CD4-positive, CD25-positive, alpha-beta regulatory T cell (primary cell): ENCODE results near the gene FUCA2. TPM values are rescaled to one million over a fixed set of nuclear protein-coding genes. Genes with fewer than 3 reads are reported as not detected.
"Not testable (repeated sequence)": the region's sequence is repeated elsewhere in the genome, so short reads cannot be mapped to it uniquely, and the experiment has no call there.

Experiments
- ATAC-seq, 2 donors: fragments of 150-1000 bp; cut with Tn5 transposase; one replicate each; pipeline ENCODE4 v1.10.0; 2021; ENCODE audit warnings: low read depth in 2 of 2, moderate number of reproducible peaks in 2 of 2, moderate library complexity in 1 of 2
- DNase-seq, 3 donors: peaks; one replicate each; pipeline versions ENCODE4 v3.0.0 to v3.0.0-alpha.2; 2012 to 2022; ENCODE audit warnings: mixed read lengths in 1 of 3
- H3K27ac ChIP-seq: one replicate; pipeline ENCODE4 v1.7.0; 2013; ENCODE audit warnings: mild to moderate bottlenecking, low read length; ENCODE audit not compliant: insufficient read depth, poor library complexity, severe bottlenecking
- H3K27me3 ChIP-seq: one replicate; pipeline ENCODE4 v1.7.0; 2013; ENCODE audit warnings: low read length; ENCODE audit not compliant: control insufficient read depth, insufficient read depth
- H3K36me3 ChIP-seq: one replicate; pipeline ENCODE4 v1.7.0; 2013; ENCODE audit warnings: mild to moderate bottlenecking, low read length, moderate library complexity; ENCODE audit not compliant: control insufficient read depth, insufficient read depth
- H3K4me1 ChIP-seq: 2 replicates; pipeline ENCODE4 v1.7.0; 2013; ENCODE audit warnings: mild to moderate bottlenecking, low read length; ENCODE audit not compliant: insufficient read depth, control insufficient read depth, poor library complexity, severe bottlenecking
- H3K4me3 ChIP-seq: one replicate; pipeline ENCODE4 v1.7.0; 2013; ENCODE audit warnings: low read depth, mild to moderate bottlenecking, low read length, moderate library complexity
- H3K9me3 ChIP-seq, 2 experiments: 1 replicate in 1 of 2; 2 replicates in 1 of 2; pipeline ENCODE4 v1.7.0; 2013; ENCODE audit warnings: low read length in 2 of 2, mild to moderate bottlenecking in 1 of 2, moderate library complexity in 1 of 2; ENCODE audit not compliant: control insufficient read depth in 2 of 2
- H3K27ac Mint-ChIP-seq, 3 donors: one replicate each; pipeline ENCODE4 v1.8.0; 2020 to 2022; ENCODE audit warnings: mild to moderate bottlenecking in 3 of 3, mixed read lengths in 3 of 3, moderate library complexity in 2 of 3
- H3K27me3 Mint-ChIP-seq: one replicate; pipeline ENCODE4 v1.8.0; 2022; ENCODE audit warnings: mild to moderate bottlenecking, mixed read lengths
- H3K36me3 Mint-ChIP-seq: one replicate; pipeline ENCODE4 v1.8.0; 2020; ENCODE audit warnings: mixed read lengths
- H3K4me1 Mint-ChIP-seq, 4 donors: one replicate each; pipeline ENCODE4 v1.8.0; 2020 to 2022; ENCODE audit warnings: mixed read lengths in 4 of 4, mild to moderate bottlenecking in 1 of 4
- H3K4me3 Mint-ChIP-seq, 4 donors: one replicate each; pipeline ENCODE4 v1.8.0; 2020 to 2022; ENCODE audit warnings: mild to moderate bottlenecking in 4 of 4, mixed read lengths in 4 of 4, moderate library complexity in 3 of 4
- H3K9me3 Mint-ChIP-seq, 7 donors: one replicate each; pipeline ENCODE4 v1.8.0; 2020 to 2022; ENCODE audit warnings: mixed read lengths in 7 of 7, mild to moderate bottlenecking in 3 of 7, moderate library complexity in 2 of 7
- polyA plus RNA-seq, 4 donors: library from polyadenylated mRNA; unstranded; fragments of 300-500 nt; fragmentation: Illumina TruSeq; gene quantifications; one replicate each; pipeline ENCODE4 v1.2.3, GENCODE V29; 2021
- total RNA-seq: library from RNA; stranded (reverse); gene quantifications from one replicate; pipeline ENCODE4 v1.2.3, GENCODE V29; 2022

Gene FUCA2
- total and polyA plus RNA-seq, 5 donors from 2014 or later: 6.1 to 23.6 (median 21.2) TPM

GRCh38 chr6:143450453-143451371, 60.8 kb downstream of the FUCA2 start, which contains the start of the genes ADAT2 and PEX3:
Gene ADAT2, minus strand, starts transcription at chr6:143450695. Its CDS starts 37 bp downstream, at chr6:143450658.
Gene PEX3, plus strand, starts transcription at chr6:143450805. Its CDS starts 238 bp downstream, at chr6:143451043.
- Mint-ChIP-seq H3K9me3 (no peaks in the 10 kb centered on the region), H3K27ac (peak within 1 kb of the TSS; percentile 97 to 99 (median 98)), H3K36me3 (peaks cover 7% of the 10 kb centered on the region), H3K4me1 (peaks cover 33 to 59% (median 48%) of the 10 kb centered on the region in 4 donors), H3K27me3 (no peaks in the 10 kb centered on the region), H3K4me3 (peak within 1 kb of the TSS; percentile 94 to 99 (median 99))
- Histone ChIP-seq H3K27me3 (no peaks in the 10 kb centered on the region), H3K9me3 (no peaks in the 10 kb centered on the region), H3K4me3 (peak within 1 kb of the TSS; percentile 98), H3K27ac (peak within 1 kb of the TSS; percentile 79), H3K4me1 (peaks cover 35% of the 10 kb centered on the region), H3K36me3 (no peaks in the 10 kb centered on the region)
- DNase-seq (peak; percentile 88 to 98 (median 94)), ATAC-seq (peak; percentile 98 to 99)

GRCh38 chr6:143449714-143450452, 61.6 kb downstream of the FUCA2 start:
- H3K4me1 Mint-ChIP-seq: peaks cover 29 to 60% (median 49%) of the 10 kb centered on the region in 4 donors

GRCh38 chr6:143449082-143449713, 62.3 kb downstream of the FUCA2 start:
- Mint-ChIP-seq H3K27ac (peak overlapping the region in 1 of 3 donors; percentile 97), H3K36me3 (peaks cover 9% of the 10 kb centered on the region), H3K9me3 (no peaks in the 10 kb centered on the region), H3K4me3 (peak overlapping the region; percentile 94 to 99 (median 99)), H3K27me3 (no peaks in the 10 kb centered on the region), H3K4me1 (peaks cover 33 to 59% (median 48%) of the 10 kb centered on the region in 4 donors)
- H3K27ac ChIP-seq: peak overlapping the region; percentile 79
- no peaks in the 10 kb centered on the region for H3K9me3 ChIP-seq
- DNase-seq: no peak
- H3K4me3 ChIP-seq: peak overlapping the region; percentile 98
- peaks cover 35% of the 10 kb centered on the region for H3K4me1 ChIP-seq
- H3K27me3 ChIP-seq: no peaks in the 10 kb centered on the region
- no peaks in the 10 kb centered on the region for H3K36me3 ChIP-seq
- ATAC-seq: no peak

More at GRCh38 chr6:143449714-143450452, 61.6 kb downstream of the FUCA2 start:
- H3K27me3 ChIP-seq: no peaks in the 10 kb centered on the region
- ATAC-seq (peak in 1 of 2 donors; percentile 1), DNase-seq (peak; percentile 31 to 70 (median 33))
- no peaks in the 10 kb centered on the region for H3K36me3 ChIP-seq
- peak overlapping the region; percentile 98 for H3K4me3 ChIP-seq
- Mint-ChIP-seq H3K9me3 (no peaks in the 10 kb centered on the region), H3K4me3 (peak overlapping the region; percentile 94 to 99 (median 99)), H3K36me3 (peaks cover 7% of the 10 kb centered on the region), H3K27me3 (no peaks in the 10 kb centered on the region), H3K27ac (peak overlapping the region; percentile 97 to 99 (median 98))
- peak overlapping the region; percentile 79 for H3K27ac ChIP-seq
- H3K9me3 ChIP-seq: no peaks in the 10 kb centered on the region
- H3K4me1 ChIP-seq: peaks cover 35% of the 10 kb centered on the region

- Mint-ChIP-seq H3K4me1 (peaks cover 36 to 54% (median 44%) of the 10 kb centered on the region in 4 donors), H3K27ac (peak overlapping the region in 1 of 3 donors; percentile 74), H3K4me3 (peak overlapping the region in 3 of 4 donors; percentile 8 to 46 (median 27))
- not testable (repeated sequence) for H3K27me3 ChIP-seq, H3K27ac ChIP-seq, DNase-seq, ATAC-seq, H3K36me3 Mint-ChIP-seq, H3K27me3 Mint-ChIP-seq, H3K9me3 ChIP-seq, H3K36me3 ChIP-seq, H3K4me3 ChIP-seq, H3K9me3 Mint-ChIP-seq
- H3K4me1 ChIP-seq: peaks cover 29% of the 10 kb centered on the region
Measured at GRCh38 chr6:143447865-143448264, 63.7 kb downstream of the FUCA2 start.

Other genes with a start within 250 kb of the FUCA2 start
- gene ADAT2, start 61.0 kb downstream of the FUCA2 start, total RNA-seq: 31.1 TPM
- 1 to 10 TPM; 1.1 to 1.7 (median 1.6) TPM for gene ADAT2, start 61.0 kb downstream of the FUCA2 start, polyA plus RNA-seq
- 12.8 TPM for gene PEX3, start 60.9 kb downstream of the FUCA2 start, total RNA-seq
- gene PEX3, start 60.9 kb downstream of the FUCA2 start, polyA plus RNA-seq: 10 to 100 TPM; 24.0 to 29.6 (median 26.3) TPM
- 70.2 TPM for gene PHACTR2, start 166.2 kb upstream of the FUCA2 start, total RNA-seq
- 10 to 100 TPM; 16.1 to 31.9 (median 23.7) TPM for gene PHACTR2, start 166.2 kb upstream of the FUCA2 start, polyA plus RNA-seq